Muscle layer of colon (tissue), 2 donors: ENCODE data around the gene PDCD7.
"Not testable (repeated sequence)": the region's sequence is repeated elsewhere in the genome, so short reads cannot be mapped to it uniquely, and the experiment has no call there.

Experiments
- H3K27ac ChIP-seq: one replicate; pipeline ENCODE4 v1.7.0; 2013; ENCODE audit warnings: low read depth, mild to moderate bottlenecking, low read length, moderate library complexity
- H3K27me3 ChIP-seq, 2 donors: one replicate each; pipeline ENCODE4 v1.7.0; 2013; ENCODE audit warnings: low read length in 2 of 2, mild to moderate bottlenecking in 2 of 2; ENCODE audit not compliant: insufficient read depth in 2 of 2, control insufficient read depth in 1 of 2
- H3K36me3 ChIP-seq: one replicate; pipeline ENCODE4 v1.7.0; 2013; ENCODE audit warnings: mild to moderate bottlenecking, low read length; ENCODE audit not compliant: insufficient read depth
- H3K4me1 ChIP-seq: one replicate; pipeline ENCODE4 v1.7.0; 2013; ENCODE audit warnings: mild to moderate bottlenecking, low read length; ENCODE audit not compliant: insufficient read depth
- H3K4me3 ChIP-seq, 2 donors: one replicate each; pipeline ENCODE4 v1.7.0; 2013; ENCODE audit warnings: low read length in 2 of 2, low read depth in 1 of 2, mild to moderate bottlenecking in 1 of 2, moderate library complexity in 1 of 2
- H3K9ac ChIP-seq: one replicate; pipeline ENCODE4 v1.7.0; 2013; ENCODE audit warnings: low read length
- H3K9me3 ChIP-seq: one replicate; pipeline ENCODE4 v1.7.0; 2013; ENCODE audit warnings: mild to moderate bottlenecking, low read length
- donor health status: abdominal sarcoma.
- donor health status: Adenocarcinoma of cecum.

Gene PDCD7

GRCh38 chr15:65115542-65115941 lies 18.1 kb downstream of the PDCD7 start:
- Histone ChIP-seq H3K4me3 (no peak overlapping the region), H3K9me3 (no peaks in the 10 kb centered on the region), H3K4me1 (no peaks in the 10 kb centered on the region), H3K27ac (no peak overlapping the region), H3K27me3 (no peaks in the 10 kb centered on the region), H3K9ac (no peak overlapping the region), H3K36me3 (peaks cover 69% of the 10 kb centered on the region)

- no peaks in the 10 kb centered on the region for H3K4me1 ChIP-seq
- H3K4me3 ChIP-seq: no peak within 1 kb of the TSS
- H3K27ac ChIP-seq: no peak within 1 kb of the TSS
- no peaks in the 10 kb centered on the region for H3K27me3 ChIP-seq
- H3K9me3 ChIP-seq: no peaks in the 10 kb centered on the region
- H3K9ac ChIP-seq: no peak within 1 kb of the TSS
- peaks cover 69% of the 10 kb centered on the region for H3K36me3 ChIP-seq
These were observed 18.5 kb downstream of the PDCD7 start, which contains the start of gene UBAP1L for GRCh38 chr15:65115086-65115485. TSS of gene UBAP1L (minus strand) at chr15:65115200. CDS start at chr15:65106215, 8,985 bp downstream.

DNA sequence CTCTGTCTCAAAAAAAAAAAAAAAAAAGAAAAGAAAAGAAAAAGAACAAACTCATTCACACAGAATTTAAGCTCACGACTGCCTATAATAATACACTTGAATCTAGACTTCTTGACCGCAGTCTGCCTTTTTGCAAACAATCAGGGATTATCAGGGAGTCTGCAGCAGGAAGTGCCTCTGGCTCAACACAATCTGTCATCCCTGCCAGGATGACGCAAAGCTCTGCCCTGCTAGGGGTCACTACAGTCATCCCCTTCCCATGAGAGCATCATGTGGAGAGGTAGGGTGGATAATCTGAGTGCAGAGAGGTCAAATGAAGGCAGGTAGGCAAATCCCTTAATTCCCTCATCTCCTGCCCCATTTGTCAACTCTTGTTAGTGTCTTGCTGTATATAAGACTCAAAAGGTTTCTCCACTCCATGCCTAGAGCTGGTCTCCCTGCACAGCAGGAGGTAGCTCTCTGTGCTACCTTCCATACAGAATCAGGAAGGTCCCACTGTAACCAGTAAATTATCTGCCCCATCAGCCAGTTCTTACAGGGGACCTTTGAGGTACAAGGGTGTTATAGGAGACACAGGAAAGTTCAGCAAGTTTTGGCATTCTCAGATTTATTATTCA lies 22.8 kb downstream of the PDCD7 start:
- H3K36me3 ChIP-seq: peaks cover 36% of the 10 kb centered on the region
- H3K27ac ChIP-seq: no peak overlapping the region
- no peaks in the 10 kb centered on the region for H3K4me1 ChIP-seq
- H3K9ac ChIP-seq: no peak overlapping the region
- H3K27me3 ChIP-seq: no peaks in the 10 kb centered on the region
- H3K4me3 ChIP-seq: no peak overlapping the region
- no peaks in the 10 kb centered on the region for H3K9me3 ChIP-seq

GRCh38 chr15:65106011-65106590 lies 27.5 kb downstream of the PDCD7 start:
- H3K9me3 ChIP-seq: no peaks in the 10 kb centered on the region
- H3K9ac ChIP-seq: no peak overlapping the region
- no peak overlapping the region for H3K4me3 ChIP-seq
- H3K27ac ChIP-seq: no peak overlapping the region
- peaks cover 13% of the 10 kb centered on the region for H3K36me3 ChIP-seq
- peaks cover 7% of the 10 kb centered on the region for H3K4me1 ChIP-seq
- H3K27me3 ChIP-seq: no peaks in the 10 kb centered on the region

DNA sequence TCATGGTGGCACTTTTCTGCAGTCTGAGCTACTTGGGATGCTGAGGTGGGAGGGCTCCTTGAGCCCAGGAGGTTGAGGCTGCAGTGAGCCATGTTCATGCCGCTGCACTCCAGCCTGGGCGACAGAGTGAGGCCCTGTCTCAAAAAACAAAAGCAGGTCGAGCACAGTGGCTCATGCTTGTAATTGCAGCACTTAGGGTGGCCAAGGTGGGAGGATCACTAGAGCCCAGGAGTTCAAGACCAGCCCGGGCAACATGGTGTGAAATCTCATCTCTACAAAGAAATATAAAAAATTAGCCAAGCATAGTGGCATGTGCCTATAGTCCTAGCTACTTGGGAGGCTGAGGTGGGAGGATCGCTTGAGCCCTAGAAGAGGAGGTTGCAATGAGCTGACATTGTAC lies 28.6 kb downstream of the PDCD7 start:
- no peaks in the 10 kb centered on the region for H3K27me3 ChIP-seq
- no peak overlapping the region for H3K27ac ChIP-seq
- H3K36me3 ChIP-seq: peaks cover 13% of the 10 kb centered on the region
- H3K4me1 ChIP-seq: peaks cover 7% of the 10 kb centered on the region
- no peak overlapping the region for H3K4me3 ChIP-seq
- H3K9ac ChIP-seq: no peak overlapping the region
- no peaks in the 10 kb centered on the region for H3K9me3 ChIP-seq

- H3K9me3 ChIP-seq: no peaks in the 10 kb centered on the region
- H3K27ac ChIP-seq: no peak overlapping the region
- peaks cover 27% of the 10 kb centered on the region for H3K36me3 ChIP-seq
- H3K4me3 ChIP-seq: no peak overlapping the region
- H3K9ac ChIP-seq: no peak overlapping the region
- H3K4me1 ChIP-seq: peaks cover 7% of the 10 kb centered on the region
- H3K27me3 ChIP-seq: no peaks in the 10 kb centered on the region
These were observed 30.7 kb downstream of the PDCD7 start for GRCh38 chr15:65102912-65103311.

DNA sequence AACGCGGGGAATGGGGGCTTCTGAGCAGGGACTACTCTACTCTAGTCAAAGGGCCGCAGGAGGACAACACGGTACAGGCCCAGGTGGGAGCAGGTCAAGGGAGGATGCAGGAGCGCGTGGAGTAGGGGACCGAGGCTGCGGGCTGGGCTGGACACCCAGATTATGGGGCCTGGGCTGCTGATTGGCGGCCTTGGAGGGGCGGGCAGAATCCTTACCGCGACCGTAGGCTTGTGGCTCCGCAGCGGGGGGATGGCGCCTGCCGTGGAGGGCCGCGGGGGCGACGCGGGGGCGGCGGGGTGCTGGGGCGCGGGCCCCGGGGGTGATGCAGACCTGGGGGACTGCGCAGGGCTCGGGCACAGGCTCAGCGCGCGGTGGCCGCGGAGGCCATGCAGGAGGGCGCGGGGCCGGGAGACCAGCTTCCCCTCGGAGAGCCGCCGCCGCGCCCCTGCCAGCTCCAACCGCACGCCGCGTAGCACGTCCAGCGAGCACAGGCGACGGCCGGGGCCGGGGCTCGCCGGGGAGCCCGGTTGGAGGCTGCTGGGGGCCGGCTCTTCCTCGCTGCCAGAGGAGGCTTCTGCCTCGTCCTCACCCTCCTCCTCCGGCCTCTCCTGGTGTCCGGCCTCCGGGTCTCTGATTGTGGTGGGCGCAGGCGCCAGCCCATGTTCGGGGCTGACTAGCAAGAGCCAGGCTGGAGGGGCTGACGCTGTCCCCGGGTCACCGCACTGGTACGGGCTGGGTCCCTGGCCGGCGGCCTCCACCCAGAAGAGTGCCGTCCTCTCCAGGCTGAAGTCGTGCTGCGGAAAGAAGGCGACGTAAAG lies 31.5 kb downstream of the PDCD7 start:
- no peaks in the 10 kb centered on the region for H3K27me3 ChIP-seq
- H3K4me1 ChIP-seq: peaks cover 7% of the 10 kb centered on the region
- H3K9ac ChIP-seq: no peak overlapping the region
- peaks cover 27% of the 10 kb centered on the region for H3K36me3 ChIP-seq
- H3K4me3 ChIP-seq: no peak overlapping the region
- no peaks in the 10 kb centered on the region for H3K9me3 ChIP-seq
- H3K27ac ChIP-seq: no peak overlapping the region

DNA sequence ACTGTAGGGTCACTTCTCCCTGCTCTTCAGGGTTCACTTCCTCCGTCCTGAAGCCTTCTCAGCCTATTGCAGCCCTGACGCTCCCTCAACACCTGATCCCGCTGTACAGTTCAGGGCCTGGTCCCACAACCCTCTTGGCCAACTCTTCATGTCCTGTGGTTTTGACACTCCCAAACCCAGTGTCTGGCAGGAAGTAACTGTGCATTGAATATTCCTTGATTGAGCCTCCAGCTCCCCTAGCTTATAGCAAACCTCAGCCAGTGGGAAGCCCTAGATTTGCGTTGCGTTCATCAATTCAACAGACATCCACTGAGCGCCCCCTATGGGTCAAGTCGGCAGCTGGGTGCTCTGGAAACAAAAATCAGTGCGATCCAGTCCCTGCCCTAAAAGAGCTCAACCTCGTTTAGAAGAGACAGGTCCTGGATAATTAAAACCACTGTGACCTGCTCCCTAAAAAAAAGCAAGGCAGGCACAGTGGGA lies 32.2 kb downstream of the PDCD7 start:
- H3K9ac ChIP-seq: no peak overlapping the region
- no peak overlapping the region for H3K4me3 ChIP-seq
- peaks cover 27% of the 10 kb centered on the region for H3K36me3 ChIP-seq
- H3K4me1 ChIP-seq: peaks cover 10% of the 10 kb centered on the region
- no peaks in the 10 kb centered on the region for H3K9me3 ChIP-seq
- H3K27ac ChIP-seq: no peak overlapping the region
- H3K27me3 ChIP-seq: no peaks in the 10 kb centered on the region

DNA sequence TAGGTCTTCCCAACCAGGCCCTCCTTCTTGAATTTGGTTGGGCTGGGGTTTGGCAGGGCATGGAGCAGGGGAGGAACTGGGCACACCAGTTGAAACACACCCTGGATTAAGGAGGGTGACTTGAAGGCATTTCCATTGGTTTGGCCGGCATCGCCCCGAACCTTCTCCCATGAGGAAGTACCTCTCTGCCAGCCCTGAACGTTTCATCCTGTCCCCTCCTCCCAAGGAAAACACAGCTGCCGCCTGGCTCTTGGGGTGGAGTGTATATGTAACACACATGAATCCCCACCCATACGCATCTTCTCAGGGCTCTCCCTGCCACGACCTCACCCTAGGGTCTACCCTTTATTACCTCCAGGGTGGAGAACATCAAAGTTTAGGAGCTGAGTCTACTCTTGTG lies 33.2 kb downstream of the PDCD7 start:
- Histone ChIP-seq H3K4me1 (peaks cover 20% of the 10 kb centered on the region), H3K9me3 (no peaks in the 10 kb centered on the region), H3K27me3 (no peaks in the 10 kb centered on the region), H3K27ac (no peak overlapping the region), H3K9ac (no peak overlapping the region), H3K36me3 (peaks cover 22% of the 10 kb centered on the region), H3K4me3 (no peak overlapping the region)

- not testable (repeated sequence) for H3K9me3 ChIP-seq, H3K4me3 ChIP-seq, H3K27ac ChIP-seq, H3K9ac ChIP-seq, H3K27me3 ChIP-seq
- Histone ChIP-seq H3K4me1 (peaks cover 26% of the 10 kb centered on the region), H3K36me3 (peaks cover 22% of the 10 kb centered on the region)
These were observed 33.8 kb downstream of the PDCD7 start for GRCh38 chr15:65099801-65100200.

DNA sequence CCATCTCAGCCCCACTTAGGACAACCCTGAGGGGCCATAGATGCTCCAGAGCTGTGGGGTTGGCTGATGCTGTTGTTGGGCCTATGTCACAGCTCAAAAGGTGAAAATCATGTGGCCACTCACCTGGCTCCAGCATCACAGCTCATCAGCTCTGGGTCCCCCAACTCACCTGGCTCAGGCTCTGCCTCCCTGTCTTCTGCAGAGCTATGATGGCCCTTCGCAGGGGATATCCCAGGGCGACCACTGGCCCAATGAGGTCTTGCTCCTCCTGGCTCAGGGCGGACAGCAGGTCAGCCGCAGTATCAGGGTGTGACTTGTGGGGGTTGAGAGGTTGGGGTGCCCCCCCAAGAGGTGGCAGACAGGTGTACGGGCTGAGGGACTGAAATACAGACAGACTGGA lies 34.3 kb downstream of the PDCD7 start:
- H3K27ac ChIP-seq: no peak overlapping the region
- no peaks in the 10 kb centered on the region for H3K9me3 ChIP-seq
- no peak overlapping the region for H3K4me3 ChIP-seq
- no peaks in the 10 kb centered on the region for H3K27me3 ChIP-seq
- peaks cover 31% of the 10 kb centered on the region for H3K4me1 ChIP-seq
- peaks cover 22% of the 10 kb centered on the region for H3K36me3 ChIP-seq
- no peak overlapping the region for H3K9ac ChIP-seq
